Tibial artery (tissue), 4 donors: ENCODE measurements around the gene DVL1.

ENCODE experiments used
- DNase-seq, 2 donors: peaks; one replicate each; pipeline ENCODE4 v3.0.0-alpha.2; 2019
- H3K27ac ChIP-seq, 2 donors: fragments of 200-600 bp; sonication (generic) in 1 of 2; 1 replicate in 1 of 2; 2 replicates in 1 of 2; pipeline ENCODE4 v1.5.1; 2018 to 2019; ENCODE audit warnings: mild to moderate bottlenecking in 1 of 2
- H3K27me3 ChIP-seq, 2 donors: fragments of 200-600 bp; sonication (generic) in 1 of 2; one replicate each; pipeline versions ENCODE4 v1.5.1 to v1.6.0; 2016 to 2019
- H3K36me3 ChIP-seq, 3 donors: fragments of 200-600 bp; sonication (generic) in 2 of 3; one replicate each; pipeline ENCODE4 v1.5.1; 2016 to 2019; ENCODE audit warnings: mild to moderate bottlenecking in 2 of 3
- H3K4me1 ChIP-seq, 4 donors: fragments of 200-600 bp; sonication (generic) in 2 of 4; 1 replicate in 3 of 4; 2 replicates in 1 of 4; pipeline ENCODE4 v1.5.1; 2016 to 2019
- H3K4me3 ChIP-seq, 2 donors: fragments of 200-600 bp; sonication (generic) in 1 of 2; 1 replicate in 1 of 2; 2 replicates in 1 of 2; pipeline ENCODE4 v1.5.1; 2018 to 2019; ENCODE audit warnings: mild to moderate bottlenecking in 2 of 2
- H3K9me3 ChIP-seq, 3 donors: fragments of 200-600 bp; sonication (generic) in 1 of 3; one replicate each; pipeline ENCODE4 v1.5.1; 2016 to 2019
- intact Hi-C: fragments of 100-400 bp; cut with DNase I; formaldehyde crosslinking; loops from one replicate; pipeline ENCODE4 v1.15.0; 2023; ENCODE audit warnings: low total_unique reads
- TF ChIP-seq, protein P1 (sequence below), 2 experiments: fragments of 200-600 bp in 1 of 2; fragments of 450-650 bp in 1 of 2; IDR thresholded peaks; one replicate each; pipeline ENCODE4 v1.5.1; 2017 to 2019; ENCODE audit warnings: antibody characterized with exemption in 2 of 2, mild to moderate bottlenecking in 1 of 2, moderate library complexity in 1 of 2

Gene DVL1

DNA sequence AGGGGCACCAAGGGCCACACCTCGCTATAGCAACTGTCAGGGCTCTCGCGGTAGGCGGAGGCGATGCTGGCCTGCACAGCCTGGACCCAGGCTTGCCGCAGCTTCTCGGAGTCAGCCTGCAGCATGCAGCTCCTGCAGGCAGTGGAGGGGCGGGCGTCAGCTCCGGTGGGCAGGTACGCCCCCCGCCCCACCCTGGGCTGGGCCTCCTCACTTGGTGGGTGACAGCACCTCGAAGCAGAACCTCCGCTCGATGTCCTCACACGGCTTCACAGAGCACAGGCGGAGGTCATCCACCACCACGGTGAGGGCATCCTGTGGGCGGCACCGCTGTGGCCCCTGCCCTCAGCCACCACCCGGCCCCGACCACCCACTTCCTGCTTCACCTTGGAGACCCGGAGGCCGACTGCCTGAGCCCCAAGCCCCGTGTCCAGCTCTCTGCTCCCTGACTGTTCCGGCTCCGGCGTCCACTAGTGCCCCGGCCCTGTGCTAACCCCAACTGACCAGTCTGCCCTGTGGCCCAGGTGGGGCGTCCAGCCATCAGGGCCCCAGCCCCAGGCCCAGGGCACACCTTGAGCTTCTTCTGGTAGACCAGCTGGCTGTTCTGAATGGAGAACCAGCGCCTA lies 51.3 kb downstream of the DVL1 start:
- H3K27me3 ChIP-seq: no peaks in the 10 kb centered on the region
- no peaks in the 10 kb centered on the region for H3K9me3 ChIP-seq
- H3K36me3 ChIP-seq: peaks cover 3 to 68% (median 28%) of the 10 kb centered on the region in 3 donors
- H3K27ac ChIP-seq: no peak overlapping the region
- no peak for DNase-seq
- intact Hi-C loops: no loop called here
- H3K4me3 ChIP-seq: no peak overlapping the region
- H3K4me1 ChIP-seq: no peaks in the 10 kb centered on the region
- TF ChIP-seq, protein P1, sequence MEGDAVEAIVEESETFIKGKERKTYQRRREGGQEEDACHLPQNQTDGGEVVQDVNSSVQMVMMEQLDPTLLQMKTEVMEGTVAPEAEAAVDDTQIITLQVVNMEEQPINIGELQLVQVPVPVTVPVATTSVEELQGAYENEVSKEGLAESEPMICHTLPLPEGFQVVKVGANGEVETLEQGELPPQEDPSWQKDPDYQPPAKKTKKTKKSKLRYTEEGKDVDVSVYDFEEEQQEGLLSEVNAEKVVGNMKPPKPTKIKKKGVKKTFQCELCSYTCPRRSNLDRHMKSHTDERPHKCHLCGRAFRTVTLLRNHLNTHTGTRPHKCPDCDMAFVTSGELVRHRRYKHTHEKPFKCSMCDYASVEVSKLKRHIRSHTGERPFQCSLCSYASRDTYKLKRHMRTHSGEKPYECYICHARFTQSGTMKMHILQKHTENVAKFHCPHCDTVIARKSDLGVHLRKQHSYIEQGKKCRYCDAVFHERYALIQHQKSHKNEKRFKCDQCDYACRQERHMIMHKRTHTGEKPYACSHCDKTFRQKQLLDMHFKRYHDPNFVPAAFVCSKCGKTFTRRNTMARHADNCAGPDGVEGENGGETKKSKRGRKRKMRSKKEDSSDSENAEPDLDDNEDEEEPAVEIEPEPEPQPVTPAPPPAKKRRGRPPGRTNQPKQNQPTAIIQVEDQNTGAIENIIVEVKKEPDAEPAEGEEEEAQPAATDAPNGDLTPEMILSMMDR (IDR thresholded peaks at IDR 0.05): no peak

DNA sequence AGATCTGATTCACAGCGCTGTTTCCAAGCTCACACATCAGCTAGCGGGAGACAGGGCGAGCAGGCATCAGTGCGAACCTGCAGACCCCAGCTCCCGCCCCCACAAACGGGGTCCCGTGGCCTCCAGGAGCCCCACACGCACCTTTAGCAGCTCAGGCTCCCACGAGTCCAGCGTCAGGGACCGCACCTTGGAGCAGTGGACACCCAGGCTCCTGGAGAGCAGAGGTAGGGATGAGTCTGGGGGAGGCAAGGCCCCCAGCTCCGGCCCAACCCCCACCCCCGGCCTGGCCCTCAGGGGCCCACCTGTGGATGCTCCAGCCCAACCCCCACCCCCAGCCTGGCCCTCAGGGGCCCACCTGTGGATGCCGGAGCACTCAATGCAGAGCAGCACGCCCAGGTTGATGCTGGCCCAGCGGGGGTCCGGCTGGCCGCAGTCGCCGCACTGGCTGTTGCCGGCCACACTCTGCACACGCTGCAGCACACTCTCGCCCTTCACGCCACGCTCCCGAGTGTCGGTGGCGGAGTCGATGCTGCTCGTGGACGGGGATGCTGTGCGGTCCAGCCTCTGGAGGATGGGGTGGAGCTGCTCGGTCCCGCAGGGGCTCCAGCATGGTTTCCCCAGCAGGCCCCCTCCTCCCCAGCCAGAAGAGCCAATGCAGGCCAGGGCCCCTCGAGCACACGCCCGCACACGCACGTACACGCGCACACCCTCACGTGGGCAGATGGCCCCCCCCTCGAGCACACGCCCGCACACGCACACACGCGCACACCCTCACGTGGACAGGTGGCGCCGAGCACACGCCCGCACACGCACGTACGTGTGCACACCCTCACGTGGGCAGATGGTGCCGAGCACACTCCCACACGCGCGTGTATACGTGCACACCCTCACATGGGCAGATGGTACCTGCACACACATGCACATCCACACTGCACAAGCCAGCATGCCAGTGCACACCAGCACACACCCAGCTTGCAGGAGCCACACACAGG lies 52.9 kb downstream of the DVL1 start:
- TF ChIP-seq, protein P1 (IDR thresholded peaks at IDR 0.05): no peak
- Histone ChIP-seq H3K27ac (no peak overlapping the region), H3K36me3 (peaks cover 3 to 68% (median 28%) of the 10 kb centered on the region in 3 donors), H3K27me3 (peaks cover 0 to 3% of the 10 kb centered on the region in 2 donors), H3K4me1 (peaks cover 0 to 11% (median 1%) of the 10 kb centered on the region in 4 donors), H3K9me3 (no peaks in the 10 kb centered on the region), H3K4me3 (no peak overlapping the region)
- intact Hi-C loops: no loop called here
- no peak for DNase-seq

- intact Hi-C loops: no loop called here
- peaks cover 0 to 13% of the 10 kb centered on the region in 2 donors for H3K27me3 ChIP-seq
- TF ChIP-seq, protein P1 (IDR thresholded peaks at IDR 0.05): no peak
- H3K4me3 ChIP-seq: no peak overlapping the region
- DNase-seq: no peak
- H3K4me1 ChIP-seq: peaks cover 0 to 21% (median 7%) of the 10 kb centered on the region in 4 donors
- peaks cover 3 to 66% (median 28%) of the 10 kb centered on the region in 3 donors for H3K36me3 ChIP-seq
- H3K27ac ChIP-seq: no peak overlapping the region
- H3K9me3 ChIP-seq: no peaks in the 10 kb centered on the region
These were observed 53.9 kb downstream of the DVL1 start for GRCh38 chr1:1295154-1295923.

GRCh38 chr1:1294250-1294890 lies 54.8 kb downstream of the DVL1 start:
- H3K27me3 ChIP-seq: peaks cover 0 to 16% of the 10 kb centered on the region in 2 donors
- no peak overlapping the region for H3K4me3 ChIP-seq
- TF ChIP-seq, protein P1 (IDR thresholded peaks at IDR 0.05): no peak
- peaks cover 3 to 56% (median 28%) of the 10 kb centered on the region in 3 donors for H3K36me3 ChIP-seq
- H3K4me1 ChIP-seq: peaks cover 0 to 25% (median 7%) of the 10 kb centered on the region in 4 donors
- H3K9me3 ChIP-seq: no peaks in the 10 kb centered on the region
- no peak overlapping the region for H3K27ac ChIP-seq
- no peak for DNase-seq
- intact Hi-C loops: loop anchor here (5.0 kb wide), 1 partner anchor 172 kb away; no protein-coding TSS in a partner anchor
